ENCODE measurements around the gene CLEC16A. TPM values are rescaled to one million over a fixed set of nuclear protein-coding genes. Genes with fewer than 3 reads are reported as not detected.

Gene CLEC16A
- total and polyA plus RNA-seq, 2 experiments from 2014 or later, result 9.9 to 24.1 TPM

DNA sequence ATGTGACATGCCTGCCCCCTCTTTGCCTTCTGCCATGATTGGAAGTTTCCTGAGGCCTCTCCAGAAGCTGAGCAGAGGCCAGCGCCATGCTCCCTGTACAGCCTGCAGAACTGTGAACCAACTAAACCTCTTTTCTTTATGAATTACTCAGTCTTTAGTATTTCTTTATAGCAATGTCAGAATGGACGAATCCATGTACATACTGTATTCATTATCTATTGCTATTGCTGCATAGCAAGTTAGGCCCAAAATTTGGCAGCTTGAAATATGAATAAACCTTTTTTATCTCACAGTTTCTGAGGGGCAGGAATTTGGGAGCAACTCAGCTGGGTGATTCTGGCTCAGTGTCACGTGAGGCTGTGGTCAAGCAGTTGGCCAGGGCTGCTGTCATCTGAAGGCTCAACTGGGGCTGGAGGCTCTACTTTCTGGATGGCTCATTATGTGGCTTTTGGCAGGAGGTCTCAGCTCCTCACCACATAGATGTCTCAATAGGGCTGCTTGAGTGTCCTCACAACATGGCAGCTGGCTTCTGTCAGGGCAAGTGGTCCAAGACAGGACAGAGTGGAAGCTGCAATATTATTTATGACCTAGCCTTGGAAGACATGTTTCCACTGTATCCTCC, 271.7 kb downstream of the CLEC16A start (continued):
- TF ChIP-seq, protein P1, sequence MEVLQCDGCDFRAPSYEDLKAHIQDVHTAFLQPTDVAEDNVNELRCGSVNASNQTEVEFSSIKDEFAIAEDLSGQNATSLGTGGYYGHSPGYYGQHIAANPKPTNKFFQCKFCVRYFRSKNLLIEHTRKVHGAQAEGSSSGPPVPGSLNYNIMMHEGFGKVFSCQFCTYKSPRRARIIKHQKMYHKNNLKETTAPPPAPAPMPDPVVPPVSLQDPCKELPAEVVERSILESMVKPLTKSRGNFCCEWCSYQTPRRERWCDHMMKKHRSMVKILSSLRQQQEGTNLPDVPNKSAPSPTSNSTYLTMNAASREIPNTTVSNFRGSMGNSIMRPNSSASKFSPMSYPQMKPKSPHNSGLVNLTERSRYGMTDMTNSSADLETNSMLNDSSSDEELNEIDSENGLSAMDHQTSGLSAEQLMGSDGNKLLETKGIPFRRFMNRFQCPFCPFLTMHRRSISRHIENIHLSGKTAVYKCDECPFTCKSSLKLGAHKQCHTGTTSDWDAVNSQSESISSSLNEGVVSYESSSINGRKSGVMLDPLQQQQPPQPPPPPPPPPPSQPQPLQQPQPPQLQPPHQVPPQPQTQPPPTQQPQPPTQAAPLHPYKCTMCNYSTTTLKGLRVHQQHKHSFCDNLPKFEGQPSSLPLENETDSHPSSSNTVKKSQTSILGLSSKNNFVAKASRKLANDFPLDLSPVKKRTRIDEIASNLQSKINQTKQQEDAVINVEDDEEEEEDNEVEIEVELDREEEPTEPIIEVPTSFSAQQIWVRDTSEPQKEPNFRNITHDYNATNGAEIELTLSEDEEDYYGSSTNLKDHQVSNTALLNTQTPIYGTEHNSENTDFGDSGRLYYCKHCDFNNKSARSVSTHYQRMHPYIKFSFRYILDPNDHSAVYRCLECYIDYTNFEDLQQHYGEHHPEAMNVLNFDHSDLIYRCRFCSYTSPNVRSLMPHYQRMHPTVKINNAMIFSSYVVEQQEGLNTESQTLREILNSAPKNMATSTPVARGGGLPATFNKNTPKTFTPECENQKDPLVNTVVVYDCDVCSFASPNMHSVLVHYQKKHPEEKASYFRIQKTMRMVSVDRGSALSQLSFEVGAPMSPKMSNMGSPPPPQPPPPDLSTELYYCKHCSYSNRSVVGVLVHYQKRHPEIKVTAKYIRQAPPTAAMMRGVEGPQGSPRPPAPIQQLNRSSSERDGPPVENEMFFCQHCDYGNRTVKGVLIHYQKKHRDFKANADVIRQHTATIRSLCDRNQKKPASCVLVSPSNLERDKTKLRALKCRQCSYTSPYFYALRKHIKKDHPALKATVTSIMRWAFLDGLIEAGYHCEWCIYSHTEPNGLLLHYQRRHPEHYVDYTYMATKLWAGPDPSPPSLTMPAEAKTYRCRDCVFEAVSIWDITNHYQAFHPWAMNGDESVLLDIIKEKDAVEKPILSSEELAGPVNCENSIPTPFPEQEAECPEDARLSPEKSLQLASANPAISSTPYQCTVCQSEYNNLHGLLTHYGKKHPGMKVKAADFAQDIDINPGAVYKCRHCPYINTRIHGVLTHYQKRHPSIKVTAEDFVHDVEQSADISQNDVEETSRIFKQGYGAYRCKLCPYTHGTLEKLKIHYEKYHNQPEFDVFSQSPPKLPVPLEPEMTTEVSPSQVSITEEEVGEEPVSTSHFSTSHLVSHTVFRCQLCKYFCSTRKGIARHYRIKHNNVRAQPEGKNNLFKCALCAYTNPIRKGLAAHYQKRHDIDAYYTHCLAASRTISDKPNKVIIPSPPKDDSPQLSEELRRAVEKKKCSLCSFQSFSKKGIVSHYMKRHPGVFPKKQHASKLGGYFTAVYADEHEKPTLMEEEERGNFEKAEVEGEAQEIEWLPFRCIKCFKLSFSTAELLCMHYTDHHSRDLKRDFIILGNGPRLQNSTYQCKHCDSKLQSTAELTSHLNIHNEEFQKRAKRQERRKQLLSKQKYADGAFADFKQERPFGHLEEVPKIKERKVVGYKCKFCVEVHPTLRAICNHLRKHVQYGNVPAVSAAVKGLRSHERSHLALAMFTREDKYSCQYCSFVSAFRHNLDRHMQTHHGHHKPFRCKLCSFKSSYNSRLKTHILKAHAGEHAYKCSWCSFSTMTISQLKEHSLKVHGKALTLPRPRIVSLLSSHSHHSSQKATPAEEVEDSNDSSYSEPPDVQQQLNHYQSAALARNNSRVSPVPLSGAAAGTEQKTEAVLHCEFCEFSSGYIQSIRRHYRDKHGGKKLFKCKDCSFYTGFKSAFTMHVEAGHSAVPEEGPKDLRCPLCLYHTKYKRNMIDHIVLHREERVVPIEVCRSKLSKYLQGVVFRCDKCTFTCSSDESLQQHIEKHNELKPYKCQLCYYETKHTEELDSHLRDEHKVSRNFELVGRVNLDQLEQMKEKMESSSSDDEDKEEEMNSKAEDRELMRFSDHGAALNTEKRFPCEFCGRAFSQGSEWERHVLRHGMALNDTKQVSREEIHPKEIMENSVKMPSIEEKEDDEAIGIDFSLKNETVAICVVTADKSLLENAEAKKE (CRISPR knock-in tag; IDR thresholded peaks at IDR 0.05), result no peak
- no peak for TF ChIP-seq JUNB (IDR thresholded peaks at IDR 0.05; ENCODE audit: unreplicated experiment)
- no peak for TF ChIP-seq EZH2phosphoT487 (IDR thresholded peaks at IDR 0.05; ENCODE audit: unreplicated experiment)

DNA sequence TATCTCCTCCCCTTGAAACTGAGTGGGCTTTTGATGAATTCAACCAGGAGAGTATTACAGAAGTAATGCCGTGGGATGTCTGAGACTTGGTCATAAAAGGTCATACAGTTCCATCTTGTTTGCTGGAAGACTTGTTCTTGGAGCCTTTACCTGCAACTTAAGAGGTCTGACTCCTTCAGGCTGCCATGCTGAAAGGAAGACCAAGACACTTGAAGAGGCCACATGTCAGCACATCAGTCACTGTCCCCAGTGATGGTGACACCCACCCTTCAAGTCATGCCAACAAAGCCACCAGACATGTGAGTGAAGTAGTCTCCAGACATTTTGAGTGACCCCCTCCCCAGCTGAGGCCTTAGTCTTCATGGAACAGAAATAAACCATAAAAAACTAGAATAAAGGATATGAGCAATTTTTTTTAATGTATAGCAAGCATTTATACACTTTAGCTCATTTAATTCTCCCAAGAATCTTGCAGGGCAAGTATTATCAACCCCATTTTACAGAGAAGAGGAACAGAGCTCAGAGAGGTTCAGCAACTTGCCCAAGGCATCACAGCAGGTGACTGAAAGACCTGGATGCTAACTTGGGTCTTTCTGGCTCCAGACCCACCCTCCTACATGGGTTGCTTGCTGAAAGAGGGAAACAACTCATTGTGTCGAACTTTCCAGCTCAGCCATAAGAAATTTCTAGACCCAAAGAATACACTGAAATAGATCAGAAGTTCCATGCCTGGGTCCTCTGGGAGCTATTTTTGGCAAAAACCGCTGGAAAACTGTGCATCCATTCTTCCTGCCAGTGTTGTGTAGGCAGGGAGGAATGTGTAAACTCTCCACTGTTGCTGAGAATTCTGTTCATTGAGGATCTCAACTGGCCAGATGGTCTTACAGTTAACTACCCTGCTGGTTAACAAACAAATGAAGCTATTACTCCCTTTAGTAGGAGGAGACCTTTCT, 273.6 kb downstream of the CLEC16A start:
- Histone ChIP-seq H3K79me2 (replicated peaks; ENCODE audit: insufficient read depth) (no peaks in the 10 kb centered on the region), H3K4me3 (no peak overlapping the region), H3F3A (replicated peaks; ENCODE audit: low read depth) (no peaks in the 10 kb centered on the region), H3K4me1 (ENCODE audit: insufficient read depth) (no peaks in the 10 kb centered on the region), H4K20me1 (replicated peaks; ENCODE audit: insufficient read depth) (no peaks in the 10 kb centered on the region), H3K36me3 (ENCODE audit: insufficient read depth) (no peaks in the 10 kb centered on the region), H3K27ac (ENCODE audit: low read depth) (no peak overlapping the region), H3K9me2 (ENCODE audit: insufficient read depth) (no peaks in the 10 kb centered on the region), H3K27me3 (ENCODE audit: insufficient read depth) (no peaks in the 10 kb centered on the region), H2AFZ (no peak overlapping the region), H3K4me2 (no peak overlapping the region)
- peaks cover 35% of the 10 kb centered on the region for H3K9me3 Mint-ChIP-seq
- no peak overlapping the region for H3K27ac Mint-ChIP-seq
- H3K4me3 Mint-ChIP-seq, result no peak overlapping the region
- no peaks in the 10 kb centered on the region for H3K4me1 Mint-ChIP-seq
- peaks cover 16% of the 10 kb centered on the region for H3K36me3 Mint-ChIP-seq (ENCODE audit: low read depth)
- no peak for ATAC-seq
- H3K27me3 Mint-ChIP-seq (ENCODE audit: insufficient read depth, low read depth, poor library complexity), result peaks cover 13% of the 10 kb centered on the region
- DNase-seq (ENCODE audit: low spot score), result no peak
- TF ChIP-seq NANOG (IDR thresholded peaks at IDR 0.05; ENCODE audit: borderline replicate concordance), result no peak
- TF ChIP-seq, protein P2, sequence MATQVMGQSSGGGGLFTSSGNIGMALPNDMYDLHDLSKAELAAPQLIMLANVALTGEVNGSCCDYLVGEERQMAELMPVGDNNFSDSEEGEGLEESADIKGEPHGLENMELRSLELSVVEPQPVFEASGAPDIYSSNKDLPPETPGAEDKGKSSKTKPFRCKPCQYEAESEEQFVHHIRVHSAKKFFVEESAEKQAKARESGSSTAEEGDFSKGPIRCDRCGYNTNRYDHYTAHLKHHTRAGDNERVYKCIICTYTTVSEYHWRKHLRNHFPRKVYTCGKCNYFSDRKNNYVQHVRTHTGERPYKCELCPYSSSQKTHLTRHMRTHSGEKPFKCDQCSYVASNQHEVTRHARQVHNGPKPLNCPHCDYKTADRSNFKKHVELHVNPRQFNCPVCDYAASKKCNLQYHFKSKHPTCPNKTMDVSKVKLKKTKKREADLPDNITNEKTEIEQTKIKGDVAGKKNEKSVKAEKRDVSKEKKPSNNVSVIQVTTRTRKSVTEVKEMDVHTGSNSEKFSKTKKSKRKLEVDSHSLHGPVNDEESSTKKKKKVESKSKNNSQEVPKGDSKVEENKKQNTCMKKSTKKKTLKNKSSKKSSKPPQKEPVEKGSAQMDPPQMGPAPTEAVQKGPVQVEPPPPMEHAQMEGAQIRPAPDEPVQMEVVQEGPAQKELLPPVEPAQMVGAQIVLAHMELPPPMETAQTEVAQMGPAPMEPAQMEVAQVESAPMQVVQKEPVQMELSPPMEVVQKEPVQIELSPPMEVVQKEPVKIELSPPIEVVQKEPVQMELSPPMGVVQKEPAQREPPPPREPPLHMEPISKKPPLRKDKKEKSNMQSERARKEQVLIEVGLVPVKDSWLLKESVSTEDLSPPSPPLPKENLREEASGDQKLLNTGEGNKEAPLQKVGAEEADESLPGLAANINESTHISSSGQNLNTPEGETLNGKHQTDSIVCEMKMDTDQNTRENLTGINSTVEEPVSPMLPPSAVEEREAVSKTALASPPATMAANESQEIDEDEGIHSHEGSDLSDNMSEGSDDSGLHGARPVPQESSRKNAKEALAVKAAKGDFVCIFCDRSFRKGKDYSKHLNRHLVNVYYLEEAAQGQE (IDR thresholded peaks at IDR 0.05; ENCODE audit: unreplicated experiment), result no peak
- TF ChIP-seq POLR2AphosphoS5 (IDR thresholded peaks at IDR 0.05; ENCODE audit: low read depth), result no peak
- TF ChIP-seq, protein P3, sequence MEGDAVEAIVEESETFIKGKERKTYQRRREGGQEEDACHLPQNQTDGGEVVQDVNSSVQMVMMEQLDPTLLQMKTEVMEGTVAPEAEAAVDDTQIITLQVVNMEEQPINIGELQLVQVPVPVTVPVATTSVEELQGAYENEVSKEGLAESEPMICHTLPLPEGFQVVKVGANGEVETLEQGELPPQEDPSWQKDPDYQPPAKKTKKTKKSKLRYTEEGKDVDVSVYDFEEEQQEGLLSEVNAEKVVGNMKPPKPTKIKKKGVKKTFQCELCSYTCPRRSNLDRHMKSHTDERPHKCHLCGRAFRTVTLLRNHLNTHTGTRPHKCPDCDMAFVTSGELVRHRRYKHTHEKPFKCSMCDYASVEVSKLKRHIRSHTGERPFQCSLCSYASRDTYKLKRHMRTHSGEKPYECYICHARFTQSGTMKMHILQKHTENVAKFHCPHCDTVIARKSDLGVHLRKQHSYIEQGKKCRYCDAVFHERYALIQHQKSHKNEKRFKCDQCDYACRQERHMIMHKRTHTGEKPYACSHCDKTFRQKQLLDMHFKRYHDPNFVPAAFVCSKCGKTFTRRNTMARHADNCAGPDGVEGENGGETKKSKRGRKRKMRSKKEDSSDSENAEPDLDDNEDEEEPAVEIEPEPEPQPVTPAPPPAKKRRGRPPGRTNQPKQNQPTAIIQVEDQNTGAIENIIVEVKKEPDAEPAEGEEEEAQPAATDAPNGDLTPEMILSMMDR (conservative IDR thresholded peaks at IDR 0.05; ENCODE audit: low read depth in 2 of 2), result no peak
- TF ChIP-seq, protein P4, sequence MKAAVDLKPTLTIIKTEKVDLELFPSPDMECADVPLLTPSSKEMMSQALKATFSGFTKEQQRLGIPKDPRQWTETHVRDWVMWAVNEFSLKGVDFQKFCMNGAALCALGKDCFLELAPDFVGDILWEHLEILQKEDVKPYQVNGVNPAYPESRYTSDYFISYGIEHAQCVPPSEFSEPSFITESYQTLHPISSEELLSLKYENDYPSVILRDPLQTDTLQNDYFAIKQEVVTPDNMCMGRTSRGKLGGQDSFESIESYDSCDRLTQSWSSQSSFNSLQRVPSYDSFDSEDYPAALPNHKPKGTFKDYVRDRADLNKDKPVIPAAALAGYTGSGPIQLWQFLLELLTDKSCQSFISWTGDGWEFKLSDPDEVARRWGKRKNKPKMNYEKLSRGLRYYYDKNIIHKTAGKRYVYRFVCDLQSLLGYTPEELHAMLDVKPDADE (IDR thresholded peaks at IDR 0.05), result no peak
- TF ChIP-seq STAT1 (IDR thresholded peaks at IDR 0.05; ENCODE audit: unreplicated experiment), result no peak

Measured in GM23338 (cell line).